H1 (cell line): Measurements from ENCODE around the gene TRABD2B. TPM values are rescaled to one million over a fixed set of nuclear protein-coding genes. Genes with fewer than 3 reads are reported as not detected.

ENCODE experiments used
- CTCF ChIA-PET: fragments of 300-600 bp; sonication (Branson Sonifier 250); formaldehyde crosslinking; loops from one replicate; lab custom pipeline; 2021; ENCODE audit not compliant: partially characterized antibody; lab: Charles Lee
- POLR2A ChIA-PET: fragments of 300-600 bp; sonication (Branson Sonifier 250); formaldehyde crosslinking; loops from one replicate; lab custom pipeline; 2021; ENCODE audit warnings: inconsistent platforms; ENCODE audit not compliant: partially characterized antibody; lab: Charles Lee
- DNase-seq, 2 experiments: peaks; one replicate each; pipeline versions ENCODE4 v3.0.0 to v3.0.0-alpha.2; 2010 to 2022; ENCODE audit warnings: low spot score in 2 of 2, low read depth in 1 of 2, mixed read lengths in 1 of 2
- FAIRE-seq: peaks from 2 replicates; lab custom pipeline; 2011; peaks lifted over from hg19 to GRCh38; lab: Jason Lieb, UNC
- H2AFZ ChIP-seq: 2 replicates; pipeline ENCODE4 v1.8.1; 2012; ENCODE audit warnings: low read length, inconsistent platforms
- H2AK5ac ChIP-seq: 2 replicates; pipeline ENCODE4 v1.6.1; 2013; ENCODE audit warnings: low read depth, low read length
- H2BK120ac ChIP-seq: replicated peaks from 2 replicates; pipeline ENCODE3; 2013; ENCODE audit warnings: low read depth, low read length, inconsistent platforms
- H2BK12ac ChIP-seq: 2 replicates; pipeline ENCODE4 v1.6.1; 2013; ENCODE audit warnings: low read depth, low read length
- H2BK15ac ChIP-seq: 2 replicates; pipeline ENCODE4 v1.6.1; 2013; ENCODE audit warnings: low read length
- H2BK20ac ChIP-seq: 2 replicates; pipeline ENCODE4 v1.6.1; 2013; ENCODE audit warnings: low read length
- H2BK5ac ChIP-seq: 2 replicates; pipeline ENCODE4 v1.6.1; 2013; ENCODE audit warnings: low read depth, low read length
- H3K14ac ChIP-seq: 2 replicates; pipeline ENCODE4 v1.6.1; 2013; ENCODE audit warnings: inconsistent platforms; ENCODE audit not compliant: insufficient read length
- H3K18ac ChIP-seq: 2 replicates; pipeline ENCODE4 v1.6.1; 2013; ENCODE audit warnings: low read length; ENCODE audit errors: extremely low read depth
- H3K23ac ChIP-seq: 2 replicates; pipeline ENCODE4 v1.6.1; 2013; ENCODE audit warnings: inconsistent platforms; ENCODE audit not compliant: insufficient read length
- H3K23me2 ChIP-seq: 2 replicates; pipeline ENCODE4 v1.6.1; 2013; ENCODE audit warnings: low read depth, low read length
- H3K27ac ChIP-seq: 2 replicates; pipeline ENCODE4 v1.6.1; 2011; ENCODE audit warnings: low read depth, low read length, inconsistent platforms
- H3K27me3 ChIP-seq, 4 experiments: replicated peaks in 1 of 4; 1 replicate in 1 of 4; 2 replicates in 3 of 4; pipeline versions ENCODE4 v1.6.1 to v1.8.1; 2011 to 2013; ENCODE audit warnings: low read length in 3 of 4, mild to moderate bottlenecking in 3 of 4, inconsistent platforms in 2 of 4, mixed read lengths in 2 of 4, moderate library complexity in 1 of 4; ENCODE audit not compliant: control insufficient read depth in 3 of 4, insufficient read depth in 3 of 4; ENCODE audit errors: extremely low read depth in 1 of 4
- H3K36me3 ChIP-seq, 4 experiments: 2 replicates each; pipeline versions ENCODE4 v1.6.1 to v1.8.1; 2011 to 2013; ENCODE audit warnings: mild to moderate bottlenecking in 4 of 4, low read length in 3 of 4, moderate library complexity in 2 of 4, control low read depth in 1 of 4, inconsistent platforms in 1 of 4; ENCODE audit not compliant: insufficient read depth in 4 of 4, control insufficient read depth in 2 of 4
- H3K4ac ChIP-seq: replicated peaks from 2 replicates; pipeline ENCODE3; 2013; ENCODE audit warnings: low read length, low read depth, mixed read lengths, inconsistent platforms; ENCODE audit not compliant: insufficient read length
- H3K4me1 ChIP-seq, 4 experiments: replicated peaks in 1 of 4; 1 replicate in 1 of 4; 2 replicates in 3 of 4; pipeline versions ENCODE4 v1.6.1 to v1.8.1; 2011 to 2013; ENCODE audit warnings: low read length in 3 of 4, inconsistent platforms in 2 of 4, mixed read lengths in 1 of 4; ENCODE audit not compliant: insufficient read depth in 4 of 4, control insufficient read depth in 3 of 4
- H3K4me2 ChIP-seq, 2 experiments: 2 replicates each; pipeline versions ENCODE4 v1.6.1 to v1.8.1; 2011 to 2013; ENCODE audit warnings: low read depth in 2 of 2, low read length in 2 of 2, control low read depth in 1 of 2, inconsistent platforms in 1 of 2, mild to moderate bottlenecking in 1 of 2; ENCODE audit not compliant: insufficient read depth in 1 of 2
- H3K4me3 ChIP-seq, 4 experiments: fragments of 200-600, 300-600 bp in 1 of 4; sonication (generic), shearing (Covaris generic), sonication (Bioruptor Twin) in 1 of 4; 2 replicates each; pipeline versions ENCODE4 v1.5.1 to v1.8.1; 2011 to 2016; ENCODE audit warnings: low read length in 4 of 4, low read depth in 3 of 4, control low read depth in 2 of 4, inconsistent platforms in 2 of 4, mild to moderate bottlenecking in 2 of 4, mixed read lengths in 1 of 4, moderate library complexity in 1 of 4; ENCODE audit not compliant: insufficient read depth in 2 of 4; ENCODE audit errors: extremely low read depth in 1 of 4
- H3K56ac ChIP-seq: replicated peaks from 2 replicates; pipeline ENCODE3; 2013; ENCODE audit warnings: low read depth, mild to moderate bottlenecking, mixed read lengths, low read length, inconsistent platforms; ENCODE audit not compliant: insufficient read length
- H3K79me1 ChIP-seq: 2 replicates; pipeline ENCODE4 v1.6.1; 2013; ENCODE audit warnings: low read depth, low read length, control low read depth
- H3K79me2 ChIP-seq, 2 experiments: 2 replicates each; pipeline versions ENCODE4 v1.6.1 to v1.8.1; 2012 to 2013; ENCODE audit warnings: low read length in 2 of 2, mild to moderate bottlenecking in 2 of 2, inconsistent platforms in 1 of 2; ENCODE audit not compliant: insufficient read depth in 2 of 2, control insufficient read depth in 1 of 2
- H3K9ac ChIP-seq, 4 experiments: replicated peaks in 1 of 4; 1 replicate in 1 of 4; 2 replicates in 3 of 4; pipeline versions ENCODE4 v1.6.1 to v1.8.1; 2011 to 2013; ENCODE audit warnings: low read depth in 3 of 4, low read length in 3 of 4, control low read depth in 2 of 4, mild to moderate bottlenecking in 2 of 4, moderate library complexity in 2 of 4, inconsistent platforms in 1 of 4; ENCODE audit errors: extremely low read depth in 1 of 4
- H3K9me3 ChIP-seq, 2 experiments: 2 replicates each; pipeline versions ENCODE4 v1.6.1 to v1.8.1; 2012 to 2013; ENCODE audit warnings: mild to moderate bottlenecking in 2 of 2, moderate library complexity in 2 of 2, control low read depth in 1 of 2, inconsistent platforms in 1 of 2, low read depth in 1 of 2, low read length in 1 of 2, mixed read lengths in 1 of 2; ENCODE audit not compliant: insufficient read depth in 2 of 2
- H4K20me1 ChIP-seq, 2 experiments: replicated peaks in 1 of 2; 2 replicates each; pipeline versions ENCODE3 to v1.8.1; 2011 to 2013; ENCODE audit warnings: inconsistent platforms in 2 of 2, low read length in 2 of 2, mild to moderate bottlenecking in 1 of 2; ENCODE audit not compliant: insufficient read depth in 2 of 2, control insufficient read depth in 1 of 2
- H4K5ac ChIP-seq: 2 replicates; pipeline ENCODE4 v1.6.1; 2013; ENCODE audit warnings: low read length, low read depth, mixed read lengths, inconsistent platforms; ENCODE audit not compliant: insufficient read length
- H4K8ac ChIP-seq: 2 replicates; pipeline ENCODE4 v1.8.0; 2013; ENCODE audit warnings: mild to moderate bottlenecking, moderate library complexity, low read length, inconsistent platforms; ENCODE audit not compliant: insufficient read depth; ENCODE audit errors: extremely low read depth
- H4K91ac ChIP-seq: replicated peaks from 2 replicates; pipeline ENCODE3; 2013; ENCODE audit warnings: low read length, mixed read lengths, inconsistent platforms; ENCODE audit not compliant: insufficient read length
- CEBPB ChIP-seq: IDR thresholded peaks from 2 replicates; pipeline ENCODE4 v1.6.1; 2012; ENCODE audit warnings: low read depth, low read length
- CTBP2 ChIP-seq: IDR thresholded peaks from 2 replicates; pipeline ENCODE4 v1.7.0; 2011; ENCODE audit warnings: borderline replicate concordance, mild to moderate bottlenecking, moderate library complexity, mixed read lengths, low read length; ENCODE audit not compliant: insufficient read depth, insufficient read length
- KDM4A ChIP-seq: IDR thresholded peaks from one replicate; pipeline ENCODE4 v1.7.1; 2012; ENCODE audit warnings: low read depth, mild to moderate bottlenecking, moderate library complexity, low read length, inconsistent platforms; ENCODE audit not compliant: severe bottlenecking
- PHF8 ChIP-seq: fragments of 200-600 bp; sonication (generic); conservative IDR thresholded peaks from 2 replicates; pipeline ENCODE4 v1.7.1; 2012; ENCODE audit warnings: low read depth, mild to moderate bottlenecking, inconsistent platforms, low read length, moderate library complexity
- RNF2 ChIP-seq: fragments of 200-900, 300-1000 bp; sonication (generic); IDR thresholded peaks from 2 replicates; pipeline ENCODE4 v1.7.1; 2016; ENCODE audit warnings: borderline replicate concordance, low read depth, mild to moderate bottlenecking, antibody characterized with exemption, low read length; ENCODE audit not compliant: poor library complexity, severe bottlenecking; ENCODE audit errors: missing control alignments
- RXRA ChIP-seq: IDR thresholded peaks from 2 replicates; pipeline ENCODE4 v1.6.1; 2011; ENCODE audit warnings: low read depth, mild to moderate bottlenecking, low read length, moderate library complexity; ENCODE audit not compliant: insufficient read depth
- SAP30 ChIP-seq: fragments of 300-600 bp; sonication (generic); IDR thresholded peaks from 2 replicates; pipeline ENCODE4 v1.7.1; 2012; ENCODE audit warnings: low read length, moderate library complexity, mild to moderate bottlenecking, inconsistent platforms; ENCODE audit not compliant: insufficient read depth, insufficient replicate concordance
- SIX5 ChIP-seq: IDR thresholded peaks from 2 replicates; pipeline ENCODE4 v1.6.1; 2011; ENCODE audit warnings: mild to moderate bottlenecking, low read depth, low read length
- SP4 ChIP-seq: IDR thresholded peaks from 2 replicates; pipeline ENCODE4 v1.6.1; 2012; ENCODE audit warnings: low read length, inconsistent platforms
- TBP ChIP-seq: IDR thresholded peaks from 2 replicates; pipeline ENCODE4 v1.6.1; 2011; ENCODE audit warnings: low read depth, low read length, improper control_type of control experiment
- WGBS, 2 experiments: shearing (Covaris generic) in 1 of 2; methylation state at CpG; one replicate each; pipeline versions ENCODE4 v1.1.6 to v1.1.7; 2013 to 2015; ENCODE audit warnings: low lambda C conversion rate in 2 of 2, mixed read lengths in 2 of 2, inconsistent platforms in 1 of 2, low coverage in 1 of 2, missing lambda C conversion rate in 1 of 2; ENCODE audit not compliant: insufficient replicate concordance in 2 of 2, insufficient coverage in 1 of 2, insufficient read length in 1 of 2; ENCODE audit errors: extremely low coverage in 1 of 2, missing lambda C conversion rate in 1 of 2; 5-methylcytosine and 5-hydroxymethylcytosine counted together
- polyA plus RNA-seq, 7 experiments: library from polyadenylated mRNA; depleted of rRNA in 3 of 7; stranded (reverse) in 5 of 7; unstranded in 2 of 7; fragments of >200 nt in 5 of 7; fragments of 200-250 nt in 2 of 7; gene quantifications; 1 replicate in 5 of 7; 2 replicates in 1 of 7; 4 replicates in 1 of 7; pipeline versions ENCODE4 v1.2.1 to v1.2.3, GENCODE V29; 2011 to 2013; ENCODE audit warnings: missing spikeins in 2 of 7, mixed read lengths in 2 of 7
- total RNA-seq: library from RNA; stranded (reverse); fragmentation: NEBNext Ultra II Directional; extraction: Animal tissue kit (Norgen Biotek cat#: 25700); gene quantifications from 2 replicates; pipeline ENCODE4 v1.2.1, GENCODE V29; 2021
- TF ChIP-seq, protein P1 (sequence below): IDR thresholded peaks from 2 replicates; pipeline ENCODE4 v1.6.1; 2011; ENCODE audit warnings: low read length, improper control_type of control experiment
- TF ChIP-seq, protein P2 (sequence below): IDR thresholded peaks from 2 replicates; pipeline ENCODE4 v1.6.1; 2012; ENCODE audit warnings: inconsistent platforms

TRABD2B gene
- total and polyA plus RNA-seq, 2 of the 8 experiments (the other 6 are each of a cell fraction or from before 2014, with no cell fraction given): 0.95 to 3.4 TPM

- no peaks in the 10 kb centered on the region for H3K36me3 ChIP-seq
- H3K14ac ChIP-seq: no peak overlapping the region
- H3K9me3 ChIP-seq: no peaks in the 10 kb centered on the region
- H2BK5ac ChIP-seq: no peak overlapping the region
- no peak overlapping the region for H3K23ac ChIP-seq
- FAIRE-seq (no peak), DNase-seq (no peak)
- no peak overlapping the region for H2BK120ac ChIP-seq
- POLR2A ChIA-PET: no interaction called here
- H3K9ac ChIP-seq: no peak overlapping the region
- H3K56ac ChIP-seq: no peak overlapping the region
- H3K18ac ChIP-seq: no peak overlapping the region
- no peak overlapping the region for H2BK12ac ChIP-seq
- no peak overlapping the region for H2BK15ac ChIP-seq
- no peaks in the 10 kb centered on the region for H3K79me2 ChIP-seq
- peaks cover 0 to 3% (median 2%) of the 10 kb centered on the region in 4 experiments; a peak in 3 of 7 replicates for H3K4me1 ChIP-seq
- CTCF ChIA-PET: no interaction called here
- H4K20me1 ChIP-seq: no peaks in the 10 kb centered on the region
- H4K8ac ChIP-seq: no peak overlapping the region
- H4K91ac ChIP-seq: no peak overlapping the region
- H4K5ac ChIP-seq: no peak overlapping the region
- no peak overlapping the region for H2AK5ac ChIP-seq
- H3K4me3 ChIP-seq: no peak overlapping the region
- no peaks in the 10 kb centered on the region for H3K23me2 ChIP-seq
- 84% methylated on average over 3 of the region's 4 CpGs; no CpG with 5 or more reads in 1 of the 2 experiments for WGBS, 2 experiments
- no peaks in the 10 kb centered on the region; the same call in 1 of the 2 replicates for H3K79me1 ChIP-seq
- no peak overlapping the region for H3K27ac ChIP-seq
- H3K27me3 ChIP-seq: no peaks in the 10 kb centered on the region
- no peak overlapping the region for H2BK20ac ChIP-seq
- no peak overlapping the region for H3K4ac ChIP-seq
- no peak overlapping the region for H2AFZ ChIP-seq
- no peak overlapping the region for H3K4me2 ChIP-seq
- TF ChIP-seq CTBP2 (no peak), KDM4A (no peak), SAP30 (no peak), SP4 (no peak), PHF8 (no peak), RNF2 (no peak), TBP (no peak), SIX5 (no peak), CEBPB (no peak), RXRA (no peak)
- TF ChIP-seq, protein P1, sequence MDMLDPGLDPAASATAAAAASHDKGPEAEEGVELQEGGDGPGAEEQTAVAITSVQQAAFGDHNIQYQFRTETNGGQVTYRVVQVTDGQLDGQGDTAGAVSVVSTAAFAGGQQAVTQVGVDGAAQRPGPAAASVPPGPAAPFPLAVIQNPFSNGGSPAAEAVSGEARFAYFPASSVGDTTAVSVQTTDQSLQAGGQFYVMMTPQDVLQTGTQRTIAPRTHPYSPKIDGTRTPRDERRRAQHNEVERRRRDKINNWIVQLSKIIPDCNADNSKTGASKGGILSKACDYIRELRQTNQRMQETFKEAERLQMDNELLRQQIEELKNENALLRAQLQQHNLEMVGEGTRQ: no peak
- TF ChIP-seq, protein P2, sequence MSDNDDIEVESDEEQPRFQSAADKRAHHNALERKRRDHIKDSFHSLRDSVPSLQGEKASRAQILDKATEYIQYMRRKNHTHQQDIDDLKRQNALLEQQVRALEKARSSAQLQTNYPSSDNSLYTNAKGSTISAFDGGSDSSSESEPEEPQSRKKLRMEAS: no peak
Measured at GRCh38 chr1:47850451-47850850, 146.7 kb downstream of the TRABD2B start.
